ENCODE data around the gene PTPRD.

Gene PTPRD

DNA sequence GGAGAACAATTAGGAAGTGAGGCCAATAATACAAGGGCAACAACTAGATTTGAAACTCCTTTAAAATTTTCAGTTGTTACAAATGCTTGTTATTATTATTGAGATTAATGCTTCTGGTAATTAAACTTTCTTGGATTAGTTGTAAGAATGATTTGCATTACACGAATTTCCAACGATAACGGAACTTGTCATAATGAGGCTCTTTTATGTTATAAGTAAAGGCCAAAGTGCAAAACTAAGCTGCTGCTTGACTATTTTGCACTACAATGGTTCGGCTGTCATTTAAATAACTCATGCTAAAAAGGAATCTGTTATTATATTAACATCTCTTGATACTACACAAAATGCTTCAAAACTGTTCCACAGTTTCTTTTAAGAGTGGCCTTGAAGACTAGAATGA is 1007.1 kb downstream of the PTPRD start:
- no peak for DNase-seq (ENCODE audit: low read depth)

DNA sequence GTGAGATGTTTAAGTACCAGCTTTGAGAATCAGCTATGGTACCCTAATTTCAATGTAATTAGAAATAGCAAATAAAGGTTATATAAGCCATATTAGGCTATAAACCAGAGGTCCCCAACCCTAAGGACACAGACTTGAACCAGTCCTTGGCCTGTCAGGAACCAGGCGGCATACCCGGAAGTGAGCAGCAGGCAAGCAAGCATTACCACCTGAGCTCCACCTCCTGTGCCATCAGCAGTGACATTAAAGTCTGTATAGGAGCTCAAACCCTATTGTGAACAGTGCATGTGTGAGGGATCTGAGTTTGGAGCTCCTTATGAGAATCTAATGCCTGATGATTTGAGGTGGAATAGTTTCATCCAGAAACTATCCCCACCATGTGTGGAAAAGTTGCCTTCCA is 1009.5 kb downstream of the PTPRD start:
- no peak for DNase-seq (ENCODE audit: low read depth)

DNA sequence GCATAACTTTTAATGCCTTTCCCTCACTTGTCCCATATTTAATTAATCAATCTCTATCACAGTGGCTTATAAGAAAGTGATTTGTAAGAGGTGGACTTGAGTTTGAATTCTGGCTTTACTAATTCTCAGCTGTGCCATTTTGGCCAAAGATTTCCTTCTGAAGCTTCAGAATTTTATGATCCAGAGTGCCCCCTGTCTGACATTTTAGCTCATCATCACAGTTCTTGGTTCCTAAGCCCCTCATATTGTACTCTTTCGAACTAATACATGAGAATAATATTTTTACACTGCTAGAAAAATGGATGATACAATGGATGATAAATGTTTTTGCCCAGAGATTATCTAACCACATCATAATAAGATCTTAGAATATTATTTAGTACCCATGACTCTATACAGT is 1014.1 kb downstream of the PTPRD start:
- no peak for DNase-seq (ENCODE audit: low read depth)

DNA sequence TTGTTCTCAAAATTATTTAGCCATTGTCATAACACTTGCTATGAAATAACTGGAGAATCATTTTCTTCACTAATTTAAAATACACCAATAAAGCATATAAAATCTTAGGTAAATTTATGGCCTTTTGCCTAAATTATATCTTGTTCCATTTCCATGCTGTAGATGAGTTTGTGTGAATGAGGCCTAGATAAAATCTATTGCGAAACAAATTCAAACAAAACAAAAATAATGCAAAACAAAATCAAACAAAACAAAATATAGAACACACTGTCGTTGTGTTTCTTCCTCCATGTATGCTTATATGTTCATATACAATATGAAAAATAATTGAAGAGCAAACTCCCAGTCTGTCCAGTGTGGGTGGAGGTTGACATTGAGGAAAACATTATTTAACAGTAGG is 1020.7 kb downstream of the PTPRD start:
- no peak for DNase-seq (ENCODE audit: low read depth)

DNA sequence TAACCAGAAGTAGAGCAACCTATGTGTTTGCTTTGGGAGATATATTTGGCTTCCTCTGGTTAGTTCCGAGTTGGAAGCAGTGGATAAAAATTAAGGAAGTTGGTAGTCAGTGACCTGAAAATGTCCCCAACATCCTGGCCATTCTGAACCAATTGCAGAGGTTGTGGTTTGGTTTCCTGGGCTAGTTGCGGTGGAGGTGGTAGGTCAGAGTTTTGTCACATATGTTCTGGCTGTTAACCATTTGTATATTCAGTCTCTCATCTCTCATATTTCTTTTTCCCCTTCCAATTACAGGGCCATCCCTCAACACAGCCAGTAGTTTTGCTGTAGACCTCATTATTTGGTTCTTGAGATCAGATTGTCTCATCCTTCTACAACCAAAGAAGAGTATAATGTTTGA is 1026.9 kb downstream of the PTPRD start:
- DNase-seq (ENCODE audit: low read depth), result no peak

DNA sequence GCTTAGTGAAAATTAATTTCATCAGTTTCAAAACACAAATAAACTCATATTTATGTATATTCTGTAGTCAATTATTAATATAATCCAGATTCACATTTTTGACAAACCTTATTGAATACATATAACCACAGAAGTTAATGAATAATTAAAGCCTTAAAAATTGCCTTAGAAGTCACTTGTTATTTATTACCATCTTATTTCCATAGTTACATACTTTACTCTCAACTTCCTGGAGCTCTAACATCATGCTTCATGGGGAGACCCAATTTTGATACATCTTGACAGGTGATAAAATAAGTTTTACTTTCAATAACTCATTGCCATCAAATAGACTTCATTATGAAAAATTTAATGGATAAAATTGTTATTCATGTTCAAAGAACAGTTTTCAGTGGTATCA is 1038.7 kb downstream of the PTPRD start:
- no peak for DNase-seq (ENCODE audit: low read depth)

DNA sequence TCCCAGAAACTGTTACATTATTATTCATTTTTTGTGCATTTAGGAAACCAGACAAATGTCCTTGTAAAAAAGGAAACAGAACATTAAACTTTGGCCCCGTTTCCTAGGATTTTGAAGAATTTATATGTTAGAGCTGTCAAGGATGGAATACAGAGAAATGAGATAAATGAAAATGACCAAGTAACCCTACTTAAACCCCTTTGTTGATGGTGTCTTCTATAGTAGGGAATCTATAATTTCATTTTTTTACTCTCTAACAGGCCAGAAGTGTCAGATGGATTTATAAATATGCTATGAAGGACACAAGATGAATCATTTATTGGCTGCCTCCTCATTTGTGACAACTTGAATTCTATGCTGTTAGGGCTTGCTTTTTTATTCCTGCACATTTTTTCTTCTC is 1047.1 kb downstream of the PTPRD start:
- no peak for DNase-seq (ENCODE audit: low read depth)

DNA sequence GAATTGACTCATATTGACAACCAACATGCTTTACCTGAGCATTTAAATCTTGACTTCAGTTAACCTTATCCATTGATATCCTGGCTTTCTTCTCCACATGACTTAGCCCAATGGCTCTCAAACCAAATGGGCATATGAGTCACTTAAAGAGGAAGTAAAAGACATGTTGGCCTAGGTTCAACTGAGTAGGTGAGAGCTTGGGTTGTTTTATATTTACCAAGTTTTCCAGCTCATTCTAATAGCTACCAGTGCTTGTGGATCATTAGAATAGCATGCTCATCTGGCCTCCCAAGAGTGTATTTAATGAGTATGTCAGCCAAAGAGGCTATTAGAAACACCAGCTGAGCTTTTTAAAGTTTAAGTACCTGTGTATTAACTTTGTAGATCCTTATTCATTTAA is 1049.0 kb downstream of the PTPRD start:
- no peak for DNase-seq (ENCODE audit: low read depth)

DNA sequence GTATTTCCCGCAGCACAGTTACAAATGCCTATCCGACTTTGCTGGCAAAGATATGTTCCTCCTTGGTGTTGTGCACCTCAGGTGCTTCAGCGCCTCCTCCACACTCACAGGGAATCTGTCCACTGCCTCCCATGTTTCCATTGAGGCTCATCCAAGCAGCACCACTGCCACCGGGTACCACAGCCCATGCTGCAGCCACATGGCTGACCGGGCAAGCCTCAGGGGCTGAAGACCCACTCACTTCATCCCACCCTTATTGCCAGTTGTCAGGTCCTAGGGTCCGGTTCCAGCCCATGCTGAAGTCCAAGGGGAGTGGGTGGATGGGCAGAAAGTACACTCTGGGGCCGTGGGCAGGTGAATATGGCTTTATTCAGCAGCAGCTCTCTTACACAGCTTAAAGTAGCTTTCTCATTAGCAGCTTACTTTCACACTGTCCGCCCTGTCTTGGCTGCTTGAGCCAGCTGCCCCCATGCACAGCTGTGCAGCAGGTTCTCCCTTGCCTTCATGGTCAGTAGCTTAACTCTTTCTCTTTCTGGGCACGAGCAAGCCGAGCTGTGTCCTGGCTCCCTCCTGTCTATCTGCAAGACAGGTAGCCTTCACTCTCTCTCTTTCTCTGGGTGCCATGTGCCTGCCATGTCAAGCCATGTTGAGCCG is 1052.3 kb downstream of the PTPRD start:
- DNase-seq (ENCODE audit: low read depth), result no peak

DNA sequence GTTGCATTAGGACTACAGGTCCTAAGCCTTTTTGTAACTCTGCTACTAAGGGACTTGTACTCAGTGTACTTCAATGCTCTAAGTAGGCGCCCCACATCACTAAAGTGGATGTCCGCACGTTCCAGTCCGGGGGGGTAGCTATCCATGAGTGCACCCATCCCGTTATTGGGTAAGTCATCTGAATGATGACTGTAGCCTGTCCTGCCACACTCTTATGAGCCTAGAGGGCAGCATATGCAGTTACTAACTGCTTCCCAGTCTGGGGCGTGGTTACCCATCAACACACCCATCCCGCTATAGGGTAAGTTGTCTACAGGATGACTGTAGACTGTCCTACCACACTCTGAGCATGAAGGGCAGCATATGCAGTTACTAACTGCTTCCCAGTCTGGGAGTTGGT is 1053.9 kb downstream of the PTPRD start:
- DNase-seq (ENCODE audit: low read depth), result no peak

DNA sequence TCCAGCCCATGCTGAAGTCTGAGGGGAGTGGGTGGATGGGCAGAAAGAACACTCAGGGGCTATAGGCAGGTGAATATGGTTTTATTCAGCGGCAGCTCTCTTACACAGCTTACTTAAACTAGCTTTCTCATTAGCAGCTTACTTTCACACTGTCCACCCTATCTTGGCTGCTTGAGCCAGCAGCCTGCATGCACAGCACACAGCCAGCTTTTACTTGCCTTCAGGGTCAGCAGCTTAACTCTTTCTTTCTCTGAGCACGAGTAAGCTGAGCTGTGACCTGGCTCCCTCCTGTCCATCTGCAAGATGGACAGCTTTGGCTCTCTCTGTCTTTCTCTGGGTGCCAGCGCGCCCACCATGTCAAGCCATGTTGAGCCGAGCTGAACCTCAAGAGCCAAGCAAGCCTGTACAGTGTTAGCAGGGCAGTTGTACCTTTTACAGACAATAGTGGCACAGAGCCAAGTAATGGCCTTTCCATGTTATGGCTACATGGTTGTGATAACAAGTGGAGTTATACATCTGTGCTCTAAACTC is 1054.9 kb downstream of the PTPRD start:
- DNase-seq (ENCODE audit: low read depth), result no peak

DNA sequence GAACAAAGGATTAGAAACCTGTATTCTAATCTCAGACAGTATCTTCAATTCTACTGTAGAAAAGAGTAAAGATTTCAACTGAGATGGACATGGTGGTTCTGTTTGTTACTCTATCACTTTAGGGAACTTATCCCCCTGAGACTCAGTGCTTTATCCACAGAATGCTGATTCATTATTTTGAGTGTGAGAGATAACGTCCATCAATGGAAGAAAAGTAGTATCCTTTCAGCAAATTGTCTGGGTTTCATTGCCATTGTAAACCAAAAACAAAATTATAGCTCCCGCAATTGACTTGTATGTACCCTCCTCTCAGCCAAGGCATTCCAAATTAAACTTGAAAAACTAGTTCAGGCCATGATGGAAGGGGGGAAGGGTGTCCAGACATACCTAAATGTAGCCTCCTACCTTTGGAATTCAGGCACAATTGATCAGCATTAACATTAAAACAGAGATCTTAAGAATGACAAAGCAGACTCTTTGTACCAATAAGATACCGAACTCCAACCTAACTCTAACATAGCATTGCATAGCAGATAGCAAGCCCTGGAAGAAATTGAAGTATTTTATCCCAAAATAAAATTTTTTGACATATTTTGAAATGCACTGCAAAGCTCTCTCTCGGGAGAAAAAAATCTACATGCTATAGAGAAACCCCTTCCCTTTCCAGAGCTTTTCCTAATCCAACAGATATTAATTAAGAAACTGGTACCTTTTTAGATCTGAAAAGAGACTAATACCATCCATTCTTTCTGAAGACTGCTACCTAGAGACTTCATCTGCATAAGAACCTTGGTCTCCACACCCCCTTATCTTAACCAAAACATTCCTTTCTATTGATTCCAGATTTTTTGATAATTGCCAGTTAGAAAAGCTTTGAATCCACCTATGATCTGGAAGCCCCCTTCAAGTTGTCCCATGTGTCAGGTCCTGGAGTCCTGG is 1055.7 kb downstream of the PTPRD start:
- DNase-seq (ENCODE audit: low read depth), result no peak

DNA sequence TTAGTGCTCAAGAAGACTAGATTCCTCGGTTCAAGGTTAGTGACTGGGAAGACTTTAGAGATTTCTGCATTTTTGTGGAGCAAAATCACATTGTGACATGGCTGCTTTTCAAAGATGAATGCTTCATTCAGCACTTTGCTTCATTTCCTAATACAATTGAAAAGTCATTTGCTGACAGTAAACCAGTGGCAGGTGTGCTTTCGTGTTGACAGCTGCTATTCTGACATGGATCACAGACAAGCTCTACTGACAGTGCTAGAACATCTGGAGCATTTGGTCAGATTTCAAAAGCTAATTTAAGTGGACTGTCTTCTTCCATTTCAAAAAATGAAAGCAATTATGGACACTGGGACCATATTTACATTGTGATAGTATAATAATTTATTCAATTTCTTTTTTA is 1060.1 kb downstream of the PTPRD start:
- DNase-seq (ENCODE audit: low read depth), result no peak

DNA sequence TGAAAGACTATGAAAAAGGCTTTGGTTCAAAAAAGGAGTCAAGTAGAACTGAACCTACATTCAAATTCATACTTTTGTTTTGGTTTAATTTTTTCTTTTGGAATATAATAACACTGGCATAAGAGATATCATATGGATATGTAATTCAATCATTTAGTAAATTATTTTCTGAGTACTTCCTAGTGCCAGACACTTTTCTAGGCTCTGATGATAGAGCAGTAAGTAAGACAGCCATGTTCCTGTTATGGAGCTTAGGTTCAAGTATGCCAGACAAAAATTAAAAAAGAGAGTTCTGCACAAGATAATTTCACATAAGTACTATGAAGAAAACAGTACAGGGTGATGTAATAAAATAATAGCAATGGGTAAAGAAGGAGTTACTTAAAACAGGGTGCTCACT is 1074.0 kb downstream of the PTPRD start:
- no peak for DNase-seq (ENCODE audit: low read depth)

DNA sequence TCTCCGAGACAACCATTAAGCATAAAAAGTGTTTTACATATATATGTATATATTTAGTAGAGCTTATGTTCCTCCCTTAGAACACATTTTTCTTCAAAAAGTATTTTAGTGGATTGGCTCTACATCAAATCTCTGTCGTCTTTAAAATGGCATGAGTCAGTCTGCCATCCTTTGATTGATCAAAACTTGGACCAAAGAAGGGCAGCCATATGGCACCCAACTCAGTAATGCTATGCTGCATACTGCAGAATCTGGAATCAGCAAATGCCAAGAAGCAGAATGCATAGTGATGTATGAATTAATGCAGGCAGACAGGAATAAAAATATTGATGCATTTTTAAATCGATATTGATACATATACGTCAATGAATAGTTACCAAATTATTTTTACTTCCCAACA is 1074.4 kb downstream of the PTPRD start:
- DNase-seq (ENCODE audit: low read depth), result no peak

DNA sequence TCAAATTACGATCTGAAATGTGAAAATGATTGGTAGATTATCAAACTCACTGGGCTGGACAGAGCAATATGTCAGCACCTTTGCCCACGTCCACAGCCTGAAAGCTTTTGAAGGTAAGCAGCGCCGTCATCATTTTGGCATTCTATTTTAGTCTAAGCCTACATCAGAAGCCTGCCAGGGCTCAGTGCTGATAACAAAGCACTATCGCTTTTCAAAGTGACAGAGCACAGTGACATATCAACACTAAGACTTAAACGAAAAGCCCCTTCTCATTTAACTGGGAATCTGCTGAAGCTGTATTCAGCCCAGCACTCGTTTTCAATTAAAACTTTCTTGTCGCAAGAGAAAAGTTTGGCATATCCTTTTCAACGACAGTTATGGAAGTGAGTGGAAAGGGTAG is 1076.3 kb downstream of the PTPRD start:
- no peak for DNase-seq (ENCODE audit: low read depth)

DNA sequence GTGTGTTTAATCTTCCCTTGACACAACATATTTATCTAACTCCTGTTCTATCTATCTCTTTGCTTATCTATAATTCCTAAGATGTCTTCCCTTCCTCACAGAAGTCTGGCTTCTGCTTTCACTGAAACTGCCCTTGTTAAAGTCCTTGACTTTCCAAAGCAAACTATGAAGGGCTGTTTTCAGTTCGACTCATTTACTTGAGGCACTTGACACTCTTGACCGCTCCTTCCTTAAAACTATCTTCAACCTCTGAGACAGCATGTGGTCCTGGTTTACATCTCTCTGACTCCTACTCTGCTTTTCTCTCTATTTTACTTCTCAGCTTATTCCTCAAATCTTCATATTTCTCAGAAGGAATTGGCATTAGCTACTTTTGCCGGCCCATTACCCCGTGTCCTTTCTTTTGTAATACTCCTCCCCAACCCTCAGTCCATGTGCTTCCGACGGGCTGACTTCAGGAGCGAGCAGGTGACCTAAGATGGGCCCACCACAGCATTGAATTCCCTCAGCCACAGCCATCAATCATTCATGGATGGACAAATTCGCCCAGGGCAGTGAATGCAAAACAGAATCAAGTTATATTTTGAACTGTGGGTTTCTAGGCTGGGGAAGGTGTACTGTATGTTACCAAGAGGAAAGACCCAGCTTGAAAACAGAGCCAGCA is 1089.2 kb downstream of the PTPRD start:
- no peak for DNase-seq (ENCODE audit: low read depth)

DNA sequence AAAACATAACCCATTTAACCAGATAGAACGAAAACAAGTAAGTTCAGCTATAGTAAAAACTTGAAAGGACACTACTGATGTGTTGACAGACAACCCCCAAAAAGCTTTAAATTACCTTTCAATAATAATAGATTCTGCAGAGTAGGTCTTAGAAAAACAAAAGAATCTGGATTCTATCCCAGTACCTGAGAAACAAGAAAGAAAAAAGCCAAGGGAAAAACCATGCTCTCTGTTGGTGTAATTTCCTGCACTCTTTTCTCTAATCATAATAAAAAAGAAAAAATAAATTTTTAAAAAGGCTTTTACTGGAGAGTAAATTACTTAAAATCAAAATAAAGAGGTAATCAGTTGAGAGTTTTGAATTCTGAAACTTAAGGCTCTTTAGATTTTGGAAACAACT is 1090.4 kb downstream of the PTPRD start:
- no peak for DNase-seq (ENCODE audit: low read depth)

DNA sequence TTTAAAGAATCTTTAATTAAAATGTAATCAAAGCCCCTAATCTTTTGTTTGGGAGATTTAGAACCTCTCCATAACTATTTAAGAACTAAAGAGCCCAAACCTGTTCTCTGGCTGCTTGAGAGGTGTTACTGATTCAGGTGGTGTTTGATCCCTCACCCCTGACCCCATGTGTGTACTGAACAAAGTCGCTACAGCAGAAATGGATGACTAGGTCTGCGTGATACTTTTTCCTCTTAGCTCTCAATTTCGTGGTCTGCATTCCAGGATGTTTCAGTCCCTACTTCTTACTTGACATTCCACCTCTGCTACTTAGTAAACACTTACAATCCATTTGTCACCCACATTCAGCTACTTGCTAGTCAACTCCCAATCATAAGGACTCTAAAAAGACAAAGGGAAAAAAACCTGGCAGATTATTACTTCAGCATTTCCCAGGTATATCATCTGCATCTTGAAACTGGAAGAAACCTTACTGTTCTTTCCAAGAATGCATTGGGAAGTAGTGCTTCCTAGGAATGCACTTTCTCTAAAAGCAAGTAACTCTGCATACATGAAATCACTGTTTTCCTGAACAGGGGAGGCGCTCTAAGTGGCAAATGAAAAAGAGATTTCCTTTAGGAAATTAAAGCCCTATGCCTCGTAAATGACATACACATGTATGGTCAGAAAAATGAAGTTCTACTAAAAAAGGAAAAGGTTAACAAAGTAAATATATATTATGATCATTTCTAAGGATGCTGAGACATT is 1091.6 kb downstream of the PTPRD start:
- no peak for DNase-seq (ENCODE audit: low read depth)

DNA sequence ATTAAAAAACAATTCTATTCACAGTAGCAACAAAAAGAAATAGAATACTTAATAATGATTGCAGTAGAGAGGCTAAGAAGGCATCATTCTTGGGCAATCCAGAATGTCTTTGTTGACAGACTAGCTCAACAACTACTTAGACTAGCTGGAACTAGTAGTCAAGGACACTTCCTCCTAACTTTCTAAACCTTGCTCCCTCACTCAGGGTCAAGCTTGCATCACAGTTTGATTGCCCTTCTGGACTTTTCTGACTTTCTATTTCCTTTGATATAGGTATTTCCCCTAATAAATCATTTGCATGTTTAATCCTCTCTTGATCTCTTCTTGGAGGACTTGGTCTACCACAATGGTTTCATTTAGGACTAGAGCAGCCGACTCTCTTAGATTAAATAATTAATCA is 1107.9 kb downstream of the PTPRD start:
- no peak for DNase-seq (ENCODE audit: low read depth)

DNA sequence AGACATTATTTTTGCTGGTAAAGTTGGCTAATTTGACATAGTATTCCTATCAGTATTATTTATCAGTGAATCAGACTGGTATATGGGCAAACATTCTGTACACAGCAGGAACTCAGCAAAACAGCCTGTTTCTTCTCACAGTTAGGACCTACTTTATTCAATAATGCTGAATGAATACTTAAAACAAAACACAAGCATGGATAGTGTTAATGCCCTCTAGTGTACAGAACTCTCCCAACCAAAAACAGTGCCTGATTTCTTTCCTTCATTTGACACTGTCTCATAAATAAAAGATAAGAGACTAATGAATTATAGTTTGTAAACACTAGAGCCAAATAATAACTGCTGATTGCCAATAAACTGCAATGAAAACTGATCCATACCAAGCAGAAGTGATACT is 1113.3 kb downstream of the PTPRD start:
- no peak for DNase-seq (ENCODE audit: low read depth)

DNA sequence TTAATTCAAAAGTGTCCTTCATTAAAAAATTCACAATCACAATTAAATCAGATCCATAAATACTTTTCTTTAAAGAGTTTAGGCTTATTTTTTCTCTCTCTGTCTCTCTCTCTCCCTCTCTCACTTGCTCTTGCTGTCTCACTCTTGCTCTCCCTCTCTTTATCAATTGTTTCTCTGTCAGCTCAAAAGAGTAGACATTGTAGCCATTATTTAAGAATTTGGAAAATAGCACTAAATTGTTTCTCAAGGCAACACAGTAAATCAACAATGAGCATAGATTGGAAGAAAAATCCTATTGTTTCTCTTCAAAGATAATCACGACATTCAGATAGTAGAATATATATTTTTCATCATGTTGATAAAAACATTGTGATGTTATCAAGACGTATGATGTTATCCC is 1114.0 kb downstream of the PTPRD start:
- DNase-seq (ENCODE audit: low read depth), result no peak
